GM18502 (cell line): ENCODE measurements around the gene KCTD3.

Experiments used
- ATAC-seq: cut with Tn5 transposase; IDR thresholded peaks from one replicate; pipeline ENCODE4 v1.9.1; 2021; ENCODE audit warnings: mild to moderate bottlenecking; ENCODE audit not compliant: unreplicated experiment, poor library complexity

Gene KCTD3

GRCh38 chr1:215555531-215555930 is 11.6 kb upstream of the KCTD3 start:
- ATAC-seq = no peak

DNA sequence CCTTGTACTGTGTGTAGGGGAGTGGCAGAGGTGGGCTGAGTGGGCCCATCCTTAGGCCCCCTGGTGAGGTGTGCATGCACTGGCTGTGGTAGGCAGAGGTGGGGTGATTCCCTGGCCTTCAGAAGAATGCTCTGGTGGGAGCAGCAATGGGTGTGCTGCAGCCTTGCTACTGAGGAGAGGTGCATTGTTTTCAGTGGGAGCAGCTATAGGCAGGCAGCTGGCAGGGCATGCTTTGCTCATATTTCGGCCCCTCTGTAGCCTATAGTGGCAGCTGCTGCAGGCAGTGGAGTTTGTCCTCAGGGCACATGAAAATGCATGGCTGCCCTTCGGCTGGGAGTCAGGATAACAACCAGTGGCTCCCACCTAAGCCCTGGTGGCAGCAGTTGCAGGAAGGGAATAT is 10.1 kb upstream of the KCTD3 start:
- no peak for ATAC-seq

- ATAC-seq = no peak
Measured at GRCh38 chr1:215557504-215557903, 9.6 kb upstream of the KCTD3 start.

DNA sequence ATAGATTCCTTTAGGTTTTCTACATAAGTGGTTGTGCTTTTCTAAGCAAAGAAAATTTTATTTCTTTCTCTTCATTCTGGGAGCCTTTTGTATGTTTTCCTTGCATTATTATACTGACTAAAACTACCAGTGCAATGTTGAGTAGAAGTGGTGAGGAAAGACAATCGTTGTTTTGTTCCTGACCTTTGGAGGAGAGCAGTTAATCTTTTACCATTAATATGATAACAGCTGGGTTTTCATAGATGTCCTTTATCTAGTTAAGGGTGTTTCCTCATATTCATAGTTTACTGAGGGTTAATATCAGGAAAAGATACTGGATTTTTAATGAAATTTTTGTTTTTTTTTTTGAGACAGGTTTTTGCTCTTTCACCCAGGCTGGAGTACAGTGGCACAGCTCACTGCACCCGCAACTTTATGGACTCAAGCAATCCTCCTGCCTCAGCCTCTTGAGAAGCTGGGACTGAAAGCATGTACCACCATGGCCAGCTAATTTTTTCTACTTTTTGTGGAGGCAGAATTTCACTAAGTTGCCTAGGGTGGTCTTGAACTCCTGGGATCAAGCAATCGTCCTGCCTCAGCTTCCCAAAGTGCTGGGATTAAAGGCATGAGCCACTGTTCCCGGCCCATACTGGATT is 9.0 kb upstream of the KCTD3 start:
- ATAC-seq = no peak

DNA sequence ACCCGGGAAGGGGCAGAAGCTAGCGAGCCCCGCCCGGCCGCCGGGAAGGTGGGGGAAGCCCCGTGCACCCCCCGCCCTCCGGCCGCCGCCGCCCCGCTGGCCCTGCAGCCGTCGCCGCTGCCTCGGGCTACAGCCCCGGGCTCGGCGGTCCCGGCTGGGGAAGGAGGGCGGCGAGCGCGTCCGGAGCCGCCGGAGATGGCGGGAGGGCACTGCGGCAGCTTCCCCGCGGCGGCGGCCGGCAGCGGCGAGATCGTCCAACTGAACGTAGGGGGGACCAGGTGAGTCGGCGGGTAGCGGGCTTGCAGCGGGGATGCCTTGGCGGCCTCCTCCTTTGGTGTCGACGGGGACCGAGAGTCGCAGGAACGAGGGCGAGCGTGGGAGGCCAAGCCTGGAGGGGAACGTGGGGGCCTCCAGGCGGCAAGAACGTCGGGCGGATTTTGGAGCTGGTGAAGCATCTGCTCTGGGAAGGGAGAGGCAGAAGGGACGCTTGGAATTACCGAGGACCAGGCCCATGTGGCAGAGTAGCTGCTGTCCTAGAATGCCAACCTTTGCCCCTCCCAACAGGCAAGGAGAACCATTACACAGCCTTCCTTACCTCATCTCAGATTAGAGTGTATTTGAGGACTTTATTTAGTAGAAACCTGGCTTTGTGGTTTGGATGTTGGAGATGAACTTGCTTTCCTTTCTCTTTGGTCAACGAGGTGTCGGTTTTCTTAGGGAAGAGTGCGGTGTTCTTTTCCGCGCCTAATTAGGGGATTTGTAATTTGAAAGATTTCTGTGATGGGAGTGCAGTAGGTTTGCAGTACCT is 591 bp downstream of the KCTD3 start:
- peak; percentile 64 for ATAC-seq

GRCh38 chr1:215568299-215568692 is 1.2 kb downstream of the KCTD3 start:
- ATAC-seq = no peak

DNA sequence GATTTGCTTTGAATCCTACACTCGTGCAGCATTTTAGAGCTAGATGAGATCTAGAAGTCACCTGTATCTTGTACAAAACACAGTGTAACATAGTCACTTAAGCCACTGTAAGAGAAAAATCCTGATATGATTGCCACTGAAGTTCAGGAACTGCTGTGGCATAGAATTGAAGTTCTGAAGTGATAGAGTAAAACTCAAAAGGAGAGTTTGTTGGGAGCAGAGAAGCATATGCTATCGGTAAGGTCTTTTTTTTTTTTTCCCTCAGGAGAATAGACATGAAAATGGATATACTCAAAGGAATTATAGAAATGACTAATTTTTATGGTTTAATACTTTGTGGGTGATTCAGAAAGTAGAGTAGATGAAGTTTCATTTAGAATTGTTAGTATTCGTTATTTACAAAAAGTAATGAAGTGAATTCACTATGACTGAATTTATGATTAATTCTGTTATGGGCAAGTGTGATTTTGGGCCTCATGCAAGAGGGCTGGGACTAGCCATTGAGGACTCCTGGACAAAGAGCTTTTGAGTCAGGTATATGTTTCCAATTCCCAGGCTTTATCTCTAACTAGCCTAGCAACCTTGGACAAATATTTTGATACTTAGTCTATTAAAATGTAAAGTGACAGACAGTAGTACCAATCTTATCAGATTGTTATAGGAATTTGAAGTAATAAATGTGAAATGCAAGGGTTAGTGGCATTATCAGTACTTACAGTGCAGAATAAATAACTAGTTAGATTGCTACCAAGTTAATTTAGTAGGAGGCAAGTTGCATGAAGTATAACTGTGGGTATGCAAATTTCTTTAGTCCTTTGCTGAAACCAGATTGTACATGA is 3.1 kb downstream of the KCTD3 start:
- no peak for ATAC-seq

- ATAC-seq = no peak
Measured at GRCh38 chr1:215581896-215582295, 14.8 kb downstream of the KCTD3 start.

GRCh38 chr1:215583185-215583749 is 16.2 kb downstream of the KCTD3 start:
- ATAC-seq = peak; percentile 41

GRCh38 chr1:215584389-215584788 is 17.3 kb downstream of the KCTD3 start:
- peak; percentile 57 for ATAC-seq

DNA sequence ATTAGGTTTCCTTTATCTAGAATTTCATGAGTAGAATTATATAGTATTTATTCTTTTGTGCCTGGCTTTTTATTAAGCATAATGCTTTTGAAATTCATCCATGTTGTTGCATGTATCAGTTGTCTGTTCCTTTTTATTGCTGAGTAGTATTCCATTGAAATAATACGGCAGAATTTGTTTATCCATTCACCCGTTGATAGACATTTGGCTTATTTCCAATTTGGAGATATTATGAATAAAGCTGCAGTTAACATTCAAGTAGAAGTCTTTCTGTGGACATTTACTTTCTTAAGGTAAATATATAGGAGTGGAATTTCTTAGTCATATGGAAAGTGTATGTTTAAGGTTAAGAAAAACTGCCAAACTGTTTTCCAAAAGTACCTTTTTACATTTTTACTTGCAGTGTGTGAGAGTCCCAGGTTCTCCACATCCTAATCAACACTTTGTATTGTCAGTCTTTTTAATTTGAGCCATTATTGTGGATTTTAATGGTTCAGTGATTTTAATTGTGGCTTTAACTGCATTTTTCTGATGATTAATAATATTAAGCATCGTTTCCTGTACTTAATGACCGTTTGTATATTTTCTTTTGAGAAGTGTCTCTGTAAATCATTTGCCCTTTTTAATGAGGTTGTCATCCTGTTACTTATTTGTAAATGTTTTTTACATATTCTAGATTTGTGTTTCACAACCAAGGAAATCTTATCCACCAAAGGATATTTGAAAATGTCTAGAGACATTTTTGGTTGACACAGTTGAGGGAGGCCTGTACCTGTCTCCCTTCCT is 22.7 kb downstream of the KCTD3 start:
- ATAC-seq = no peak

DNA sequence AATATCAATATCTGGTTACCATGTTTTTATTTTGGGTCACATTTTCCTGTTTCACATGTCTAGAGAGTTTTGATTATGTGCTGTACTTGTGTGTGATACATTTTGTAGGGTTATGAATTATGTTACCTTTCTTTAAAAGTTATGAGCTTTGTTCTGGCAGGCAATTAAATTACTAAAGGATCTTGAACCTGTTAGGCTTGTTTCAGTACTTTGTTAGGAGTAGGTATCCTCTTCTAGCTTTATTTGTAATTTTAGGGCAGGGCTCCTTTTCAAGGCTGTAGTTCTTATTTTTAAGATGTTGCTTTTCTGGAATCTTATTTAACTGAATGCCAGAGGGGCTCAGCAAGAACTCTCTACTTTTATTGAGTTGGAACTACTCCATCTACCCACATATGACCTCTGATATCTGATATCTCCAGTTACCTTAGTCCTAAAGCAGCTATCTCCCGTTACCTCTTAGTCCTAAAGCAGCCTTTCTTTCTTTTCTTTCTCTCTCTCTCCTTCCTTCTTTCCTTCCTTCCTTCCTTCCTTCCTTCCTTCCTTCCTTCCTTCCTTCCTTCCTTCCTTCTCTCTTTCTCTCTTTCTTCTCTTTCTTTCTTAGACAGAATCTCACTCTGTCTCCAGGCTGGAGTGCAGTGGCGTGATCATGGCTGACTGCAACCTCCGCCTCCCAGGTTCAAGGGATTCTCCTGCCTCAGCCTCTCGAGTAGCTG is 23.8 kb downstream of the KCTD3 start:
- ATAC-seq = no peak

DNA sequence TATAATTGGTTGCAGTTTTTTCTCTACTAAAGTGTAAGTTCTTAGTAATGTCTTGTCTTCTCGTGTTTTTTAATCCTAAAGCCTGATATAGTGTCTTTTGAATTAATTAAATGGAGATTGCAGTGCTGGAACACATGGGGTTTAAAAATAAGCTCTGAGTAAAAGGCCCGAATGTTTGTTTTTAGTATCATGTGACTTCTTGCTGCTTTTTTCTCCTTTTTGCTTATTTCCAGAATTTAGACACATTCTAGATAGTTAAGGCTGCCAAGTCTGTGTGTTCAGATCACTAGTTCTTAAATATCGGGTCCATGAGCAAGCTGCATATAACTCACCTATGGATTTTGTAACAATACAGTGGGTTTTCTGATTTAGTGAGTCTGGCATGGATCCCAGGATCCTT is 27.5 kb downstream of the KCTD3 start:
- no peak for ATAC-seq

GRCh38 chr1:215595231-215595630 is 28.1 kb downstream of the KCTD3 start:
- no peak for ATAC-seq

DNA sequence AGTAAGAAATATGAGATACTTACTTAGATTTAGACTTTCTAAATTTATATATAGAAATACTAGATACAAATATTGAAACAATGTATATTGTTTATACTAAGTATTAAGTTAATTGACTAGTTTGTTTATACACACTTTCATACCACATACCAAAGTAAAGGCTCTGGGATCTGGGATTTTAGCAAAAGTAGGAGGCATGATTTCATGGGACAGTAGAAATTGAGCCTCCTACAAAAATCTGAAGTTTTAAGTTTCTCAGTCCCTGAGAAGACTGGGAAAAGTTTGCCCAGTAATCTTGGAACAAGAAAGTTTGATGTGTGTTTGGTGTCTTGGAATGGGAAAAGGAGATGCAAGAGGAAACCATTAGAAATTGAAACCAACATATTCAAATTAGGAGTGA is 30.9 kb downstream of the KCTD3 start:
- ATAC-seq = no peak

GRCh38 chr1:215599418-215600074 is 32.4 kb downstream of the KCTD3 start:
- no peak for ATAC-seq

DNA sequence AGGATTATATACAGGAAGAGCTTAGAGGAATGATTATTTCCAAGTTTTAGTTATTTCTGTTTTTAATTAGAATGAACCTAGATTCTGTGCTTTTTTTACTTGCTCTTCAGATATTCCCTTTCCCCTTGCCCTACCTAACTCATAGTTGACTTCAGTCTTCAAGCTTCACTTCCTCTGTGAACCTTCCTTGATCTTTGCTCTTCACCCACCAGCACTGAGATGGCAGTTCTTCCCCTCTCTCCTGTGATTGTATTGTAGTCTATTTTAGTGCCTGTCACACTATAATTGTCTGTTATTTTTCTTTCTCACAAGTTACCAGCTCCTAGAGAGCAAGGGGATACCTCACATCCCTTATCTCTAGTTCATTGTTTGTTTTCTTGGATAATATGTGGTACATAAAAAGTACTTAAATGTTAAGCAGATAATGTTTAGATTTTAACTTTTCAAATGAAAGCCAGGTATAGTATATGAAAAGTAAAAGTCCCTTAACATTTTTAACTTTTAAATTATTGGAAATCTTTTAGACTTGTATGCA is 33.2 kb downstream of the KCTD3 start:
- no peak for ATAC-seq

DNA sequence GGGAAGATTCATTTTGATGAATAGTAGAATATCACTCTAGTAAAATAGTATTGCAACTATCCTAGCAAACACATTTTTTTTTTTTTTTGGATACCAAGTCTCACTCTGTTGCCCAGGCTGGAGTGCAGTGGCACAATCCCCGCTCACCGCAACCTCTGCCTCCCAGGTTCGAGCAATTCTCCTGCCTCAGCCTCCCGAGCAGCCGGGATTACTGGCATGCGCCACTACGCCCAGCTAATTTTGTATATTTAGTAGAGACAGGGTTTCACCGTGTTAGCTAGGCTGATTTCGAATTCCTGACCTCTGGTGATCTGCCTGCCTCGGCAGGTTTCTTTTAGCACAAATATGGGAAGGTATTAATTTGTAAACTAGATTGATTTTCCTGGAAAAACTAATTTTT is 33.8 kb downstream of the KCTD3 start:
- ATAC-seq = no peak

- no peak for ATAC-seq
Measured at GRCh38 chr1:215601276-215601675, 34.2 kb downstream of the KCTD3 start.
